Tibial nerve (tissue), 4 donors: ENCODE data around the gene ZNF556. TPM values are rescaled to one million over a fixed set of nuclear protein-coding genes. Genes with fewer than 3 reads are reported as not detected.
A peak's percentile ranks its signal among the peaks of the same experiment; 100 is the strongest.
"Not testable (repeated sequence)": the region's sequence is repeated elsewhere in the genome, so short reads cannot be mapped to it uniquely, and the experiment has no call there.

Source experiments
- DNase-seq, 2 donors: peaks; one replicate each; pipeline ENCODE4 v3.0.0-alpha.2; 2019; ENCODE audit warnings: low spot score in 2 of 2
- H3K27ac ChIP-seq, 4 donors: fragments of 200-600 bp; sonication (generic) in 3 of 4; one replicate each; pipeline ENCODE4 v1.5.1; 2017 to 2019; ENCODE audit warnings: mild to moderate bottlenecking in 1 of 4
- H3K27me3 ChIP-seq, 2 donors: fragments of 200-600 bp; sonication (generic) in 1 of 2; one replicate each; pipeline versions ENCODE4 v1.5.1 to v1.6.0; 2017 to 2019
- H3K36me3 ChIP-seq, 3 donors: fragments of 200-600 bp; sonication (generic); one replicate each; pipeline ENCODE4 v1.5.1; 2018 to 2019
- H3K4me1 ChIP-seq, 4 donors: fragments of 200-600 bp; sonication (generic) in 3 of 4; one replicate each; pipeline ENCODE4 v1.5.1; 2017 to 2019
- H3K4me3 ChIP-seq, 4 donors: fragments of 200-600 bp; sonication (generic) in 3 of 4; one replicate each; pipeline ENCODE4 v1.5.1; 2017 to 2019; ENCODE audit warnings: mild to moderate bottlenecking in 1 of 4, moderate library complexity in 1 of 4
- H3K9me3 ChIP-seq, 4 donors: fragments of 200-600 bp; sonication (generic) in 3 of 4; one replicate each; pipeline ENCODE4 v1.5.1; 2017 to 2019
- EP300 ChIP-seq, 2 donors: sonication (generic); formaldehyde crosslinking; IDR thresholded peaks; one replicate each; pipeline ENCODE4 v1.6.1; 2017; ENCODE audit warnings: antibody characterized with exemption in 2 of 2, mild to moderate bottlenecking in 1 of 2
- POLR2A ChIP-seq, 2 donors: fragments of 450-650 bp; IDR thresholded peaks; one replicate each; pipeline ENCODE4 v1.6.1; 2017; ENCODE audit warnings: antibody characterized with exemption in 2 of 2, mild to moderate bottlenecking in 2 of 2, moderate library complexity in 2 of 2
- WGBS, 2 donors: methylation state at CpG; one replicate each; pipeline ENCODE4 v1.1.5; 2018; 5-methylcytosine and 5-hydroxymethylcytosine counted together
- total RNA-seq, 4 donors: library from RNA; depleted of rRNA; stranded (reverse); fragments of >200 nt; gene quantifications; one replicate each; pipeline ENCODE4 v1.1.0, GENCODE V29; 2016
- TF ChIP-seq, protein P1 (sequence below), 5 experiments: fragments of 200-600 bp in 3 of 5; fragments of 450-650 bp in 2 of 5; sonication (generic) in 3 of 5; IDR thresholded peaks; one replicate each; pipeline ENCODE4 v1.5.1; 2016 to 2019; ENCODE audit warnings: antibody characterized with exemption in 5 of 5, mild to moderate bottlenecking in 3 of 5, moderate library complexity in 2 of 5

Gene ZNF556
- total RNA-seq, 4 donors from 2014 or later: under 0.01 to 1.3 (median 0.59) TPM

- H3K4me3 ChIP-seq: no peak overlapping the region
- H3K9me3 ChIP-seq: peaks cover 0 to 13% (median 0%) of the 10 kb centered on the region in 4 donors
- 78 to 82% methylated on average over 8 of the region's 8 CpGs for WGBS, 2 donors
- TF ChIP-seq POLR2A (IDR thresholded peaks at IDR 0.05): no peak
- TF ChIP-seq EP300 (IDR thresholded peaks at IDR 0.05): no peak
- TF ChIP-seq, protein P1, sequence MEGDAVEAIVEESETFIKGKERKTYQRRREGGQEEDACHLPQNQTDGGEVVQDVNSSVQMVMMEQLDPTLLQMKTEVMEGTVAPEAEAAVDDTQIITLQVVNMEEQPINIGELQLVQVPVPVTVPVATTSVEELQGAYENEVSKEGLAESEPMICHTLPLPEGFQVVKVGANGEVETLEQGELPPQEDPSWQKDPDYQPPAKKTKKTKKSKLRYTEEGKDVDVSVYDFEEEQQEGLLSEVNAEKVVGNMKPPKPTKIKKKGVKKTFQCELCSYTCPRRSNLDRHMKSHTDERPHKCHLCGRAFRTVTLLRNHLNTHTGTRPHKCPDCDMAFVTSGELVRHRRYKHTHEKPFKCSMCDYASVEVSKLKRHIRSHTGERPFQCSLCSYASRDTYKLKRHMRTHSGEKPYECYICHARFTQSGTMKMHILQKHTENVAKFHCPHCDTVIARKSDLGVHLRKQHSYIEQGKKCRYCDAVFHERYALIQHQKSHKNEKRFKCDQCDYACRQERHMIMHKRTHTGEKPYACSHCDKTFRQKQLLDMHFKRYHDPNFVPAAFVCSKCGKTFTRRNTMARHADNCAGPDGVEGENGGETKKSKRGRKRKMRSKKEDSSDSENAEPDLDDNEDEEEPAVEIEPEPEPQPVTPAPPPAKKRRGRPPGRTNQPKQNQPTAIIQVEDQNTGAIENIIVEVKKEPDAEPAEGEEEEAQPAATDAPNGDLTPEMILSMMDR (IDR thresholded peaks at IDR 0.05): no peak
- H3K27me3 ChIP-seq: no peaks in the 10 kb centered on the region
- no peaks in the 10 kb centered on the region for H3K36me3 ChIP-seq
- no peak overlapping the region for H3K27ac ChIP-seq
- no peak for DNase-seq
- H3K4me1 ChIP-seq: peaks cover 0 to 5% (median 0%) of the 10 kb centered on the region in 4 donors
These were observed 575 bp upstream of the ZNF556 start for GRCh38 chr19:2866495-2867024.

DNA sequence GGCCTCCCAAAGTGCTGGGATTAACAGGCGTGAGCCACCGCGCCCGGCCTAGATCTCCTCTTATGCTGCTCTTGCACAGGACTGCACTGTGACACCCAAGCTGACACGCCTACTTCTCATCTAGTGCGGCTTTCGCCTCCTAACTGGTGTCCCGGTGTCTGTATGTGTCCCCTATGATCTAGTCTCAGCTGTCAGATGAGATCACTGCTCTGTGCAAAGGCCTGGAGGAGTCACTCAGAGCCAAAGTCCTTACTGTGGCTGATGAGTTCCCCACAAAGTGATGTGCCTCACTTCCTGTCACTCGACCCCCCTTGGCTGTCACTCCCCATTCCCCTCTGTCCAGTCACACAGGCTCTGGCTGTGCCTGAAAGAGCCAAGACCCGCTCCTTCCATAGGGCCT, 2.5 kb downstream of the ZNF556 start:
- Histone ChIP-seq H3K36me3 (no peaks in the 10 kb centered on the region), H3K4me1 (peaks cover 0 to 5% (median 0%) of the 10 kb centered on the region in 4 donors), H3K4me3 (no peak overlapping the region), H3K27me3 (no peaks in the 10 kb centered on the region), H3K27ac (no peak overlapping the region), H3K9me3 (no peaks in the 10 kb centered on the region)
- no peak for DNase-seq
- WGBS, 2 donors: 80 to 83% methylated on average over 10 of the region's 10 CpGs
- TF ChIP-seq POLR2A (IDR thresholded peaks at IDR 0.05) (no peak), EP300 (IDR thresholded peaks at IDR 0.05) (no peak)
- TF ChIP-seq, protein P1 (IDR thresholded peaks at IDR 0.05): no peak

- TF ChIP-seq, protein P1 (IDR thresholded peaks at IDR 0.05): peak in 3 of 5 experiments; percentile 6 to 35 (median 8)
- not testable (repeated sequence) for H3K27me3 ChIP-seq, H3K27ac ChIP-seq, H3K36me3 ChIP-seq, H3K4me1 ChIP-seq, DNase-seq, H3K4me3 ChIP-seq
- H3K9me3 ChIP-seq: peaks cover 0 to 18% (median under 1%) of the 10 kb centered on the region in 4 donors
- 20% methylated on average over 11 of the region's 11 CpGs for WGBS, 2 donors
These were observed 5.0 kb downstream of the ZNF556 start for GRCh38 chr19:2872175-2872574.

GRCh38 chr19:2877398-2878331, 10.5 kb downstream of the ZNF556 start:
- no peak overlapping the region for H3K4me3 ChIP-seq
- H3K27ac ChIP-seq: no peak overlapping the region
- WGBS, 2 donors: 86 to 91% methylated on average over 32 of the region's 32 CpGs
- peaks cover 0 to 5% (median 0%) of the 10 kb centered on the region in 3 donors for H3K36me3 ChIP-seq
- no peak for DNase-seq
- H3K4me1 ChIP-seq: no peaks in the 10 kb centered on the region
- H3K9me3 ChIP-seq: peaks cover 0 to 42% (median 9%) of the 10 kb centered on the region in 4 donors
- no peaks in the 10 kb centered on the region for H3K27me3 ChIP-seq
- no peak for TF ChIP-seq EP300 (IDR thresholded peaks at IDR 0.05)
- TF ChIP-seq POLR2A (IDR thresholded peaks at IDR 0.05): no peak
- TF ChIP-seq, protein P1 (IDR thresholded peaks at IDR 0.05): no peak
